GOT3 (cell line): ENCODE results near the gene TM7SF2.

ENCODE experiments used
- DNase-seq: peaks from one replicate; lab custom pipeline; 2025; ENCODE audit warnings: mixed read lengths; lab: John Stamatoyannopoulos, UW

The TM7SF2 gene

DNA sequence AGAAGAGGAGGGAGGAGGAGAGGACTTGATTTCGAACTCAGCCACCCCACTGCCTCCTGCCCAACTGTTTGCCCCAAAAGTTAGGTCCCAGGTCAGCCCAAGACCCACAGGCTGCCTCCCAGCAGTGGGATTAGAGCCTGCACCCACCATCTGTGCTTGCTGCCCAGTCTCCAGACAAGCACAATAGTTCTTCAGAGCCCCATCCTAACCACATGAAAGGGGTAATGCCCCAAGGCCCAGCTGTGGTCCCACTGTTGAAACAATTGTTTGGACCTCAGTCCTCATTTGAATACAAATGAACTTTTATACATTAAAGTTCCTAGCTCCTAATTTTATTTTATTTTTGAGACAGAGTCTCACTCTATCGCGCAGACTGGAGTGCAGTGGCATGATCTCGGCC lies 21.0 kb upstream of the TM7SF2 start:
- no peak for DNase-seq

DNA sequence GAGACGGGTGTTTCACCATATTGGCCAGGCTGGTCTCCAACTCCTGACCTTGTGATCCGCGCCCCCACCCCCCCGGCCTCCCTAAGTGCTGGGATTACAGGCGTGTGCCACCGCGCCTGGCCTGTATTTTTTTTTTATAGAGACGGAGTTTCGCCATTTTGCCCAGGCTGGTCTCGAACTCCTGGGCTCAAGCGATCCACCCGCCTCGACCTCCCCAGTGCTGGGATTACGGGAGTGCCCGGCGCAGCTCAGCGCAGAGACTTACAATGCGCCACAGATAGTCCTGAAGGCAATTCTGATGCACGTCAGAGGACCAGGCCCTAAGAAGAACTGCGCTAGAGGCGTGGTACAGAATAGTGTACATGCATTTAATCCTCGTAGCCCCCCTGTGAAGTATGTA lies 16.2 kb upstream of the TM7SF2 start:
- DNase-seq = no peak

DNA sequence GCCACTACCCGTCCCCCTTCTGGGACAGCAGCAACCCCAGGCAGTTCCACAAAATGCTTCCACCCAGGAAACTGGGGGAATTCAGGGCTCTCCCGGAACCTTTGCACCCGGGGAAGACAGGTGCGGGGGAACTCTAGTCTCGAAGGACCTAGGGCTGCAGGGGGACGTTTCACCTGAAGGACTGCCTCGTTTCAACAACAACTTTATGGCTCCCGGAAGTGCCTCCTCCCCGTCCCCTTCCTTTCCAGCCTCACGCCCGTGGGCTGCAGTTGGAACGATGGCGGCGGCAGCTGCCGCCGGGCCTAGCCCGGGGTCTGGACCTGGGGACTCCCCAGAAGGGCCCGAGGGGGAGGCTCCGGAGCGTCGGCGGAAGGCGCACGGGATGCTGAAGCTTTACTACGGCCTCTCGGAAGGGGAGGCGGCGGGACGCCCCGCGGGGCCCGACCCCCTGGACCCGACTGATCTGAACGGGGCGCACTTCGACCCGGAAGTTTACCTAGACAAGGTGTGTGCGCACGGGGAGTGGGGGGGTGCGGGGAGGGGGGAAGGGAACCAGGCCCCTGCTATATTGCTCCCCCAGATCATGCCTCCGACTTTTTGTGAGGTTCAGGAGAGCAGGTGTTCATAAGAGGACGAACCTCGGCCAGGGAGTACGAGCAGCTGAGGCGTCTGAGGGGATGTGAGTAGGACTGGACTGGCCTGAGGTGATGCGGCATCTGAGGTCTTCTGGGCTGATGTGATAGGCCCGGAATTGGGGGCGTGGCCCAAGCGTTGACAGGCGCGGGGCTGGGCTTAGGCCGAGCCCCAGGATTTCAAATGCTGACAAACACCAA lies 15.5 kb upstream of the TM7SF2 start, which contains the start of gene VPS51:
VPS51 (plus strand) TSS at position 241 of the 833 bp plus-strand sequence; CDS start at position 278, 37 bp downstream.
- peak; percentile 21 for DNase-seq

DNA sequence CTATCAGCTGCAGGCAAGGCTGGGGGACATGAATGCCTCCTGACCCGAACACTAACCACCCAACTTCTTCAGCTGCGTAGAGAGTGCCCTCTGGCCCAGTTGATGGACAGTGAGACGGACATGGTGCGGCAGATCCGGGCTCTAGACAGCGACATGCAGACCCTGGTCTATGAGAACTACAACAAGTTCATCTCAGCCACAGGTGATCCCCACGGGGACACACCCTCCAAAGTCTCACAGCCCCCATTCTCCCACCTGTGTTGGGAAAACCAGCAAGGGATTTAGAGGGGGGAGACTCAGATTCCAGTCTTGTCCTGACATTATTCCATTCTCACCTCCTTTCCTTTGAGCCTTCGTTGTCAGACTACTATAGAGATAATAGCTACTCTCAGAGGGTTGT lies 14.7 kb upstream of the TM7SF2 start:
- no peak for DNase-seq

DNA sequence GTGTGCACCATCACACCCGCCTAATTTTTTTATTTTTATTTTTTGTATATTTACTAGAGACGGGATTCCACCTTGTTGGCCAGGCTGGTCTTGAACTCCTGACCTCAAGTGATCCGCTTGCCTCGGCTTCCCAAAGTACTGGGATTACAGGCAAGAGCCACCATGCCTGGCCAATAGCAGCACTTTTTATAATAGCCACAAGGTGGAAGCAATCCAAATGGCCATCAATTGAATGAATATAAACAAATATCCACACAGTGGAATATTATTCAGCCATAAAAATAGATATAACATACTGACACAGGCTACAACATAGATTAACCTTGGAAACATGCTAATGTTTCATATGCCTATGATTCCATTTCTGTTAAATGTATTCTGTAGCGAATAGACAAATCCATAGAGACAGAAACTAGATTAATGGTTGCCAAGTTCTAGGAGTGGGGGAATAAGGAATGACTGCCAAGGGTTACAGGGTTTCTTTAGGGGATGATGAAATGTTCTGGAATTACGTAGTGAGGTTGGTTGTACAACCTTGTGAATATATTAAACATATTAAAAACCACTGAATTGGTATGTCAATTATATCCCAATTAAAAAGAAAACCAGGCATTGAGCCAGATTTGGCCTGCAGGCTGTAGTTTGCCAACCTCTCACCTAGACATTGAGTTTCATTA lies 10.9 kb upstream of the TM7SF2 start:
- DNase-seq = no peak

DNA sequence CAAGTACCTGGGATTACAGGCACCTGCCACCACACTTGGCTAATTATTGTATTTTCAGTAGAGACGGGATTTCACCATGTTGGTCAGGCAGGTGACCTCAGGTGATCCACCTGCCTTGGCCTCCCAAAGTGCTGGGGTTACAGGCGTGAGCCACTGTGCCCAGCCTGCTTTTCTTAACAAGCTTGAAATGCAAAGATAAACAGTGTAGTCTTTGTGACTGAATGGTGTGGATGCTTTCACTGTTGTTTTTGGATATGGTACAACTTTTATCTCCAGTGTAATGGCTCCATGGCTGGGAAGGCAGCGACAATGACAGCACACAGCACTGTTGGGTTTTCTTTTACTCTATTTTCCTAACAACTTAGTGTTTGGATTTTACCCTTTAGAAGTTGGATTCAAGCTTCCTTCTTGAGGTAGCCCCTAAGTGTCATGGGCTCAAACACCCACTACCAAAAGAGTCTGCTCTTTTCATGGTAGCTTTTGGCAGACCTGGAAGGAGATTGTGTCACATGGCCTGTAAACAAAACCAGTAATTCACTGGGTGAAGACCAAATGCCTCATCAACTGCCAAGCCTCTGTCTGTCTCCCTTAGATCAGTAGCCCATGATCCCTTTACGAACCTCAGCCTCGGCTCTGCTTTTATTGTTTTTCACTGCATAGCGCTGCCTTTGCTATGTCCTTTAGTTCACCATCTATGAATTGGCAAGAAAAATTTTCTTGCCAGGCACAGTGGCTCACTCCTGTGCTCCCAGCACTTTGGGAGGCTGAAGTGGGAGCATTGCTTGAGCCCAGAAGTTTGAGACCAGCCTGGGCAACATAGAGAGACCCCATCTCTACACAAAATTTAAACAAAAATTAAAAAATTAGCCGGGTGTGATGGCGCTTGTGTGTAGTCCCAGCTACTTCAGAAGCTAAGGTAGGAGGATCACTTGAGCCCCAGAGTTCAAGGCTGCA lies 9.3 kb upstream of the TM7SF2 start:
- no peak for DNase-seq

DNA sequence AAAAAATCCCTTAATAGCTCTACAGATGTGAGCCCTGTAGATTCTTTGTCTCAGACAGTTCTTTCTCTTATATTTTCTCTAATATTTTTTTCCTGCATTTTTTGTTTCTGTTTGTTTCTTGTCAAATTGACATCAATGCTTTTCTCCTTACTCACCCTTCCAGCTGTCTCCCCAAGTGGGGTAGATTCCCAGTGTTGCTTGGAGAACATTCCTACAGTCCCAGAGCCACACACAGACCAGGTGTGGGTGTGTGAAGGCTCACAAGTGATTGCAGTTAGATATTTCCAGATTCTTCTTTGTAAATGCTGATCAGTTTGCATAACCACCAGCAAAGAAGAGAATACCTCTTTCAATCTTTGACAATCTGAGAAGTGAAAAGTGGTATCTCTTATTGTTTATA lies 8.2 kb upstream of the TM7SF2 start:
- no peak for DNase-seq

DNA sequence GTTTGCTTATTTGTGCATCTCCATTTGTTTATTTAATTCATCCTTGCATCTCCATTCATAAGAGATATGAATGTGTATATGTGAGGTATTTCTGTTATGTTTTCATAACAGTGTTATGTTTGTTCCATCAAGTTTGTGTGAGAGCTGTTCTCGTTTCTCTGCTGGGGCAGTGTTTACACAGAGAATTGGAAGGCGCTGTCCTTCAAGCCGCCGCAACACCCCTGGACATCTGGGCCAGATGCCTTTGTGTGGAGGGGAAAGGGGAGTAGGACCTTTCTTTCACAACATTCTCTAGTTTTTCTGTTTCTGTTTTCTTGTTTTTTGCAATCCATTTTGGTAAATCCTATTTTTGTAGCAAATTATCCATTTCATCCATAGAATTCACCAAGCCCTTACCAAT lies 7.0 kb upstream of the TM7SF2 start:
- DNase-seq = no peak

DNA sequence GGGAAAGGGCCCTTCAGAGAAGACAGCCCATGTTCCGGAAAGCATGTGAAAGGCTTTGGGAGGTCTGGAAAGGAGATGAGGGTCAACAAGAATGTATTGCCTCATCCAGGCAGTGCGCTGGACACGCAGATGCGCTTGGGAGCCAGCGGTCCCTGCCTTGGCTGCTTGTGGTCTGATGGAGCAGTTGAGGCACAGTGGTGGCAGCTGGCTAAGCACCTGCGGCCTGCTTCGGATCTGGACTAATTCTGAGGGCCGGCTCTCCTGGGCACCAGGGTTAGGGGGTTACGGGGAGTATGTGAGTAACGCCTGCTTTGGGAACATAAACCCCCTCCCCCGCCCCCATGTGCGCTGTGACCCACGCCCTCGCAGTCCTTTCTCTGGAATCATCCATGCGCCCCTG lies 4.6 kb upstream of the TM7SF2 start:
- DNase-seq = no peak

DNA sequence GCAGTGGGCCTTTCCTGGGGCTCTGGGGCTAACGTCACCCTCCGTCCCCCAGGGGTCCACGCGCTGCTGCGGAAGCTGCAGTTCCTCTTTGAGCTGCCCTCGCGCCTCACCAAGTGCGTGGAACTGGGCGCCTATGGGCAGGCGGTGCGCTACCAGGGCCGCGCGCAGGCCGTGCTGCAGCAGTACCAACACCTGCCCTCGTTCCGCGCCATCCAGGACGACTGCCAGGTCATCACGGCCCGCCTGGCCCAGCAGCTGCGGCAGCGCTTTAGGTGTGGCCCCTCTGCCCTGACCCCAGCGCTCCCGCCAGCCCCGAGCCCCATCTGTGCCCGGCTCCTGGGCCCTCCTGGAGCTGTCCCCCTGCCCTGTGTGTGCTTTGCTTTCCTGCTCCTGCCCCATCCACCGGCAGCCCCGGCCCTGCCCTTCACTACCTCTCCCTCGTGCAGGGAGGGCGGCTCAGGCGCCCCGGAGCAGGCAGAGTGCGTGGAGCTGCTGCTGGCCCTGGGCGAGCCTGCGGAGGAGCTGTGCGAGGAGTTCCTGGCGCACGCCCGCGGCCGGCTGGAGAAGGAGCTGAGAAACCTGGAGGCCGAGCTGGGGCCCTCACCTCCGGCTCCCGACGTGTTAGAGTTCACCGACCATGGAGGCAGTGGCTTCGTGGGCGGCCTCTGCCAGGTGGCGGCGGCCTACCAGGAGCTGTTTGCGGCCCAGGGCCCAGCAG lies 3.8 kb upstream of the TM7SF2 start:
- DNase-seq = no peak

DNA sequence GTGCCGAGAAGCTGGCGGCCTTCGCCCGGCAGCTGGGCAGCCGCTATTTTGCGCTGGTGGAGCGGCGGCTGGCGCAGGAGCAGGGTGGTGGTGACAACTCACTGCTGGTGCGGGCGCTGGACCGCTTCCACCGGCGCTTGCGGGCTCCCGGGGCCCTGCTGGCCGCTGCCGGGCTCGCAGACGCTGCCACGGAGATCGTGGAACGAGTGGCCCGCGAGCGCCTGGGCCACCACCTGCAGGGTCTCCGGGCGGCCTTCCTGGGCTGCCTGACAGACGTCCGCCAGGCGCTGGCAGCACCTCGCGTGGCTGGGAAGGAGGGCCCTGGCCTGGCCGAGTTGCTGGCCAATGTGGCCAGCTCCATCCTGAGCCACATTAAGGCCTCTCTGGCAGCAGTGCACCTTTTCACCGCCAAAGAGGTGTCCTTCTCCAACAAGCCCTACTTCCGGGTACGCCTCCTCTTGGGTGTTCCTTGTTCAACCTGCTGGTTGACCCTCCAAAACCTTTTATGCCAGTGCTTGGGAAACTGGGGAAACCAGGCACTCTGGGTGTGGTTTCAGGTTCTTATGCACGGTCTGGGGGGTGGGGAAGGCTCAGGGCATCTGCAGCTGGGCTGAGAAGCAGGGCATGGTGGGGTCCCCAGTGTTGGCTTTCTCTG lies 3.1 kb upstream of the TM7SF2 start:
- DNase-seq = no peak

DNA sequence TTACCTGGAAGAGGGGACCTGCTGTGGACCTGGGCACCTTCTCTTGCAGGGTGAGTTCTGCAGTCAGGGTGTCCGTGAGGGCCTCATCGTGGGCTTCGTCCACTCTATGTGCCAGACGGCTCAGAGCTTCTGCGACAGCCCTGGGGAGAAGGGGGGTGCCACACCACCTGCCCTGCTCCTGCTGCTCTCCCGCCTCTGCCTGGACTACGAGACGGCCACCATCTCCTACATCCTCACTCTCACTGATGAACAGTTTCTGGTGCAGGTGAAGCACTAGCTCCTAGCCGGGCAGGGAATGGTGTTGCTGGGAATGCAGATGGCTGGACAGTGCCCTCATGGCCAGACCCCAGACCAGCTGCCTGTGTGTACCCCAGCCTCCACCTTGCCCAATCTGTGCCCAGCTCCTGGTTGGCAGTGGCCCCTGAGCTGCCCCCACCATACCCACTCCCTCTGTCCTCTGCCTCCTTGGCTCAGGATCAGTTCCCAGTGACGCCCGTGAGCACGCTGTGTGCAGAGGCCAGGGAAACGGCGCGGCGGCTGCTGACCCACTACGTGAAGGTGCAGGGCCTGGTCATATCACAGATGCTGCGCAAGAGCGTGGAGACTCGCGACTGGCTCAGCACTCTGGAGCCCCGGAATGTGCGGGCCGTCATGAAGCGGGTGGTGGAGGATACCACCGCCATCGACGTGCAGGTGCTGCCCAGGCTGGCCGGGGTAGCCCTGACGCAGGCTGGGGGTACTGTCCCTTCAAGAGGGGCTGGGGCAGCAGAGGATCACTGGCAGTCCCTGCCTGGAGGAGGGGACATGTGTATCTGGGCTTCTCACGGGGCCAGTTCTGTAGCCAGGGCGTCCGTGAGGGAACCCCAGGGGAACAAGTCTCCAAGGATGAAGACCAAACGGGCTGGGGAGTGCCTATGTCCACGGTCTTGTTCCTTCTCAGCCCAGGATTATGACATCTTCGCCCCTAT lies 2.2 kb upstream of the TM7SF2 start:
- no peak for DNase-seq

DNA sequence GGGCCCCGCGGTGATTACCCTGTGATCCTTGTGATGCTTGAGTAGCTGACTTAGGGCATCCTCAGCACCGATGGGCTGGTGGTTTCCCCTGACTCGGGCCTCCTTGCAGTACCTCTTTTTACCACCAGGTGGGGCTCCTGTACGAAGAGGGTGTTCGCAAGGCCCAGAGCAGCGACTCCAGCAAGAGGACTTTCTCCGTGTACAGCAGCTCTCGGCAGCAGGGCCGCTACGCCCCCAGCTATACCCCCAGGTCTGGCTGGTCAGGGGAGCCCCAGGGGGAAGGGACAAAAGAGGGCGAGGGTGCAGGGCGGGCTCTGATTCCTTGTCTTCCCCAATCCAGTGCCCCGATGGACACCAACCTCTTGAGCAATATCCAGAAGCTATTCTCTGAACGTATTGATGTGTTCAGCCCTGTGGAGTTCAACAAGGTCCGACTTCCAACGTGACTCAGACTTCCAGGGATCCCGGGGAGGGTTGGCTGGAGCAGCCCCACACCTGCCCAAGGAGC lies 1.3 kb upstream of the TM7SF2 start:
- DNase-seq = peak; percentile 32

DNA sequence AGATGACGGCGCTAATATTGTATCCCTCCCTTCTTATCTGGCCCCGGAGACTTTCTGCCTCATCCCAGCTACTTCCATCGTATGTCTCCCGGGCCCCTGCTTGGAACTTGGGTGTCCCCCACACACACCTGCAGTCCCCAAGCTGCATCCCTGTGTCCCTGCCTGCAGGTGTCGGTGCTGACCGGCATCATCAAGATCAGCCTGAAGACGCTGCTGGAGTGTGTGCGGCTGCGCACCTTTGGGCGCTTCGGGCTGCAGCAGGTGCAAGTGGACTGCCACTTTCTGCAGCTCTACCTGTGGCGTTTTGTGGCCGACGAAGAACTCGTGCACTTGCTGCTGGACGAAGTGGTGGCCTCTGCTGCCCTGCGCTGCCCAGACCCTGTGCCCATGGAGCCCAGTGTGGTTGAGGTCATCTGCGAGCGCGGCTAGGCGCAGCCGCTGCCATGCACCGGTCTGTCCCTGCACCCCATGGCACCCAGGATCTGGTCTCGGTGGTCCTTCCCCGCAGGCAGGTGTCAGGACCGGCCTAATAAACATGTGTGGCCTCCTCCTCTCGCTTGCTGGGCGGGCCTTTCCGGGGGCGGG lies 421 bp upstream of the TM7SF2 start:
- no peak for DNase-seq

DNA sequence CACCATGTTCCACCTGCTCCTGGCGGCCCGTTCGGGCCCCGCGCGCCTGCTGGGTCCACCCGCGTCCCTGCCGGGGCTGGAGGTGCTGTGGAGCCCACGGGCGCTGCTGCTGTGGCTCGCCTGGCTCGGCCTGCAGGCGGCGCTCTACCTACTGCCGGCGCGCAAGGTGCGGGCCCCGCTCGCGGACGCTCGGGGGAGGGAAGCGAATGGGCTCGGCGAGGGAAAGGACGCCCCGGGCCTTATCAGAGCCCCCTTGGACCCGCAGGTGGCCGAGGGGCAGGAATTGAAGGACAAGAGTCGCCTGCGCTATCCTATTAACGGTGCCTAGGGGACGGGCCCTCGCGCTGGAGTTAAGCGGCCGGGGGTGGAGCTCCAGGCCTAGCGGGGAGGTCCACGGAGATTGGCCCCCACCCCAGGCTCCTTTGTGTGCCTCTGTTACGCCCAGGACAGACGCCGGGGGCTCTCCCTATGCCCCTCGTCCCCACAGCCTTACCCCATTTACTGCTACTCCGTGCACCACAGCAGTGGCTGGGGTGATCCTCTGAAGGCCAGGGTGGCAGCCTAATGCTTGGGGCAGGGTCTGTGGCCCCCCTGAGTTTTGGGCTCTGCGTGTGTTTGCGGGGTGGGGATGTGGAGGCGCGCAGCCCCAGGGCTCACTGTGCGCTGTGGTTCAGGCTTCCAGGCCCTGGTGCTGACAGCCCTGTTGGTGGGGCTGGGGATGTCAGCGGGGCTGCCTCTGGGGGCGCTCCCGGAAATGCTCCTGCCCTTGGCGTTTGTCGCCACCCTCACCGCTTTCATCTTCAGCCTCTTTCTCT lies 1.1 kb downstream of the TM7SF2 start:
- DNase-seq = no peak

DNA sequence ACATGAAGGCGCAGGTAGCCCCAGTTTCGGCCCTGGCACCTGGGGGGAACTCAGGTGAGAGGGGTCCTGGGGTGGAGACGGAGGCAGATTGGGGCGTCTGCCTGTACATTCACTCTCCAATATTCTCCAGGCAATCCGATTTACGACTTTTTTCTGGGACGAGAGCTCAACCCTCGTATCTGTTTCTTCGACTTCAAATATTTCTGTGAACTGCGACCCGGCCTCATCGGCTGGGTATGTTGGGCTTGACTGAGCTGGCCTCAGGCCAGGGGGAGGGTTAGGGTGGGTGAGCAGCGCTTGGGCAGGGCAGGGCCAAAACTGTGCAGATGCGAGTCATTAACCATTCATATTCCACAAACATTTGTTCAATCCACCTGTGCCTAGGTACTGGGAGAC lies 1.7 kb downstream of the TM7SF2 start:
- no peak for DNase-seq

DNA sequence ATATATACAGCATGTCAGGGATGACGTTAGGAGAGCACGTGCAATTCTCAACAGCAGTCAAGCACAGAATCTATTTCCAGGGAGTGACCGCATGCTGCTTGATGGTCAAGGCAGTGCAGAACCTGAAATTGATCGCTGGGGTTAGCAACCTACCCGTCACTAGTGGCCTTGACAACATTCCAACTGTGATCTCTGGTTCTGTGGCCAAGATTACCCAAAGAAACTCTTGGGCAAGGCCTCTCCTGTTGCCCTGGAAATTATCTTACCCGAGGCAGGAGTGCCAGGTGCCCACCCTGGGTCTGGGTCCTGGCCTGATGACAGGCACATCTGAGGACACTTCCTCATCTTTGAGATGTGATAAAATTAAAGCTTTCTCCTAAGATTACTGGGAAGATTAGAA lies 2.2 kb downstream of the TM7SF2 start:
- no peak for DNase-seq

DNA sequence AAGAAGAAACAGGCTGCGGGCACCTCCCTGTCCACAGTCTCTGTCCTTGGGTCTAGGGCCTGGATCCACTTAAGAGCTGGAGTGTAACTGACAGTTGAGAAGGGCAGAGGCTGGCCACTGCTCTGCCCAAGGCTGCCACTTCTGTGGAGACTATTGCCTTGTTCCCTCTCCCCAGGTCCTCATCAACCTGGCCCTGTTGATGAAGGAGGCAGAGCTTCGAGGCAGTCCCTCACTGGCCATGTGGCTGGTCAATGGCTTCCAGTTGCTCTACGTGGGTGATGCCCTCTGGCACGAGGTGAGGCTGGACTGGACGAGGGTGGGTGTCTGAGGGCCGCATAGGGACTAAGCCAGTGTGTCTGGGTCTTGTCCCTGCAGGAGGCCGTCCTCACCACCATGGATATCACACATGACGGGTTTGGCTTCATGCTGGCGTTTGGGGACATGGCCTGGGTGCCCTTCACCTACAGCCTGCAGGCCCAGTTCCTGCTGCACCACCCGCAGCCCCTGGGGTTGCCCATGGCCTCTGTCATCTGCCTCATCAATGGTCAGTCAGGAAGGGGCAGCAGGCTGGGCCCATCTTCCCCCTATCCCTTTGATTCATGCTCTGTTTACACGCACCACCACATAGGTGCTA lies 3.0 kb downstream of the TM7SF2 start:
- no peak for DNase-seq
